Measurements from ENCODE around the gene PRTN3. TPM values are rescaled to one million over a fixed set of nuclear protein-coding genes. Genes with fewer than 3 reads are reported as not detected.

Gene PRTN3
- total RNA-seq, 1 experiment from 2014 or later: not detected

GRCh38 chr19:805600-806550 is 34.9 kb upstream of the PRTN3 start:
- DNase-seq (ENCODE audit: unreplicated experiment): no peak
- H3K27ac Mint-ChIP-seq (ENCODE audit: low read depth, unreplicated experiment): no peak overlapping the region
- BruUV-seq (replicated peaks): no TSS peak
- no peaks in the 10 kb centered on the region for H3K27me3 Mint-ChIP-seq (ENCODE audit: insufficient read depth, unreplicated experiment)
- peaks cover 77% of the 10 kb centered on the region for H3K36me3 Mint-ChIP-seq (ENCODE audit: insufficient read depth, unreplicated experiment)
- no peak overlapping the region for H3K4me3 Mint-ChIP-seq (ENCODE audit: unreplicated experiment)
- intact Hi-C loops (cut with micrococcal nuclease): no loop called here
- peaks cover 16% of the 10 kb centered on the region for H3K4me1 Mint-ChIP-seq (ENCODE audit: insufficient read depth, unreplicated experiment)
- no peak for TF ChIP-seq CTCF (IDR thresholded peaks at IDR 0.05; ENCODE audit: unreplicated experiment)
- no peaks in the 10 kb centered on the region for H3K9me3 Mint-ChIP-seq (ENCODE audit: unreplicated experiment)
- CTCF ChIA-PET: no interaction called here
- POLR2A ChIA-PET: interaction anchor here (0.7 kb wide), 1 partner anchor 143 kb away, joined by 3 read pairs; no protein-coding TSS in a partner anchor

- ChIA-PET CTCF (interaction anchor here (0.6 kb wide), 1 partner anchor 90 kb away, joined by 3 read pairs; no protein-coding TSS in a partner anchor), POLR2A (interaction anchor here (0.5 to 1.5 kb wide), 2 partner anchors 9 kb away, joined by 3 read pairs; no protein-coding TSS in a partner anchor)
- no peak for TF ChIP-seq CTCF (IDR thresholded peaks at IDR 0.05; ENCODE audit: unreplicated experiment)
- Mint-ChIP-seq H3K27ac (ENCODE audit: low read depth, unreplicated experiment) (no peak overlapping the region), H3K9me3 (ENCODE audit: unreplicated experiment) (no peaks in the 10 kb centered on the region), H3K4me3 (ENCODE audit: unreplicated experiment) (no peak overlapping the region), H3K4me1 (ENCODE audit: insufficient read depth, unreplicated experiment) (peaks cover 8% of the 10 kb centered on the region), H3K36me3 (ENCODE audit: insufficient read depth, unreplicated experiment) (peaks cover 82% of the 10 kb centered on the region), H3K27me3 (ENCODE audit: insufficient read depth, unreplicated experiment) (no peaks in the 10 kb centered on the region)
- no TSS peak for BruUV-seq (replicated peaks)
- intact Hi-C loops (cut with micrococcal nuclease): no loop called here
- DNase-seq (ENCODE audit: unreplicated experiment): no peak
These were observed 33.9 kb upstream of the PRTN3 start for GRCh38 chr19:806815-807421.

DNA sequence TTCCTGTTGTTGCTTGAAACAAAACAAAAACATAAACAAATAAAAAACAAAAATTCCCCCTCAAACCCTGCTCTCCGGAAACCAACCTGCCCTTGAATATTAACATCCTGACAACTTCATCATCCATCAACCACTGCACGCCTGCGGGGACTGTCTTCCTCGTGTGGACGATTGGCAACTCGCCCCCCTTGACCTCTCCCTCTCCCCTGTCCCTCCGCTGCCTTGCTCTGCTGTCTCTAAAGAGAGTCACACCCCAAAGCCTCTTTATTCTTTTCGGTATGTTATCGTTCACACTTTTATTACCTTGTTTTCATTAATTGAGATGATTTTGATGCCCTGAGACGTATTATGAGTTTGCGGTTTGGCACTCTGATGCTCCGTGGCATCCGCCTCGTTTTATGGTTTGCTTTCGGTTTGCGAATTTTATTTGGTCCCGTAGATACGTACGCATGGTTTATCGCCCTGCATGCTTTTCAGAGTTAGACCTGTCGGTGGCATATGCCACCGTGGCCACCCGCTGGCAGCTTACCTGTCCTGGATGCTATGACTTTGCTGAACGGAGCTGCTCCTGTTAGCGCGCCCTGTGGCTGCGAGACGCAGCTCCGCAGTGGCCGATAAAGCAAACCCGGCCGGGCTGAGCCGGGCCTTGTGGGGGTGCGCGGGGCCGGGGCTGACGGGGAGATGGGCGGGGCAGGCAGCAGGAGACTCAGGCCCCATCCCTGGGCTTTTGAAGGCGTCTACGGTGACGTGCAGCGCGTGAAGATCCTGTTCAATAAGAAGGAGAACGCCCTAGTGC is 33.0 kb upstream of the PRTN3 start:
- Mint-ChIP-seq H3K9me3 (ENCODE audit: unreplicated experiment) (no peaks in the 10 kb centered on the region), H3K4me1 (ENCODE audit: insufficient read depth, unreplicated experiment) (no peaks in the 10 kb centered on the region), H3K27ac (ENCODE audit: low read depth, unreplicated experiment) (no peak overlapping the region), H3K36me3 (ENCODE audit: insufficient read depth, unreplicated experiment) (peaks cover 76% of the 10 kb centered on the region), H3K27me3 (ENCODE audit: insufficient read depth, unreplicated experiment) (no peaks in the 10 kb centered on the region), H3K4me3 (ENCODE audit: unreplicated experiment) (no peak overlapping the region)
- TF ChIP-seq CTCF (IDR thresholded peaks at IDR 0.05; ENCODE audit: unreplicated experiment): no peak
- intact Hi-C loops (cut with micrococcal nuclease): no loop called here
- ChIA-PET CTCF (no interaction called here), POLR2A (interaction anchor here (1.3 to 1.5 kb wide), 2 partner anchors 10 kb away, joined by 3 read pairs; no protein-coding TSS in a partner anchor)
- BruUV-seq (replicated peaks): no TSS peak
- no peak for DNase-seq (ENCODE audit: unreplicated experiment)

GRCh38 chr19:808423-808775 is 32.4 kb upstream of the PRTN3 start:
- ChIA-PET CTCF (no interaction called here), POLR2A (interaction anchor here (1.3 to 1.5 kb wide), 2 partner anchors 10 kb away, joined by 3 read pairs; no protein-coding TSS in a partner anchor)
- H3K9me3 Mint-ChIP-seq (ENCODE audit: unreplicated experiment): no peaks in the 10 kb centered on the region
- H3K27me3 Mint-ChIP-seq (ENCODE audit: insufficient read depth, unreplicated experiment): no peaks in the 10 kb centered on the region
- peaks cover 74% of the 10 kb centered on the region for H3K36me3 Mint-ChIP-seq (ENCODE audit: insufficient read depth, unreplicated experiment)
- intact Hi-C loops (cut with micrococcal nuclease): no loop called here
- H3K4me3 Mint-ChIP-seq (ENCODE audit: unreplicated experiment): no peak overlapping the region
- TF ChIP-seq CTCF (IDR thresholded peaks at IDR 0.05; ENCODE audit: unreplicated experiment): no peak
- no peak overlapping the region for H3K27ac Mint-ChIP-seq (ENCODE audit: low read depth, unreplicated experiment)
- DNase-seq (ENCODE audit: unreplicated experiment): no peak
- no peaks in the 10 kb centered on the region for H3K4me1 Mint-ChIP-seq (ENCODE audit: insufficient read depth, unreplicated experiment)
- no TSS peak for BruUV-seq (replicated peaks)
